Posterior cingulate gyrus (tissue), 11 donors: ENCODE results near the gene POLR1E.
"Not testable (repeated sequence)": the region's sequence is repeated elsewhere in the genome, so short reads cannot be mapped to it uniquely, and the experiment has no call there.

Experiments used
- DNase-seq, 10 donors: peaks; one replicate each; pipeline versions ENCODE4 v3.0.0 to v3.0.0-alpha.2; 2020 to 2021; ENCODE audit warnings: mixed read lengths in 3 of 10
- intact Hi-C: fragments of 100-400 bp; cut with DNase I; formaldehyde crosslinking; loops from one replicate; pipeline ENCODE4 v1.15.1; 2023

POLR1E gene

DNA sequence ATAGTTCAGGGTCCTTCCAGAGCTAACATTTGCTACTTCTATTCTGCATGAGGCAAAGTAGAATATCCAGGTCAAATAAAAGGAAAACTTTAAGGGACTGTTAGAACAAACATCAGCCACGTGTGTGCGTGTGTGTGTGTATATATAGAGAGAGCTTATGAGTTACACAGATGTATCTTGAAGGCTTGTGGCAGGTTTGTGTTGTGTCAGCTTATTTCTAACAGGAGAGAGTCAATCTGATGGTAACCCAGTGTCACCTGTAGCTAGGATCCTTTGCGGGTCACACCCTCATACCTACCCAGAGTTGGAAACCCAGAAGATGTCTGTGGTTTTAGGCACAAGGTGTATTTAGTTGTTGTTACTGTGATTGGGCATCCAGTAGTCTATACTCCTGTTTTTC is 12.7 kb downstream of the POLR1E start:
- DNase-seq = no peak
- intact Hi-C loops = no loop called here

DNA sequence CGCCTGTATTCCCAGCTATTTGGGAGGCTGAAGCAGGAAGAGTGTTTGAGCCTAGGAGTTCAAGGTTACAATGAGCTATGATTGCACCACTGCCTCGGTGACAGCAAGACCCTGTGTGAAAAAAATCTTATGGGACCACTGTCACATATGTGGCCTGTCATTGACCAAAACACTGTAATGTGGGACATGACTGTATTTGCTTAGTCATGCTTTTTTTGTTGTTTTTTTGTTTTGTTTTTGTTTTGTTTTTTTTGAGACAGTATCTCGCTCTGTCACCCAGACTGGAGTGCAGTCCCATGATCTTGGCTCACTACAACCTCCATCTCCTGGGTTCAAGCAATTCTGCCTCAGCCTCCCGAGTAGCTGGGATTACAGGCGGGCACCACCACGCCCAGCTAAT is 13.5 kb downstream of the POLR1E start:
- intact Hi-C loops = no loop called here
- no peak for DNase-seq

DNA sequence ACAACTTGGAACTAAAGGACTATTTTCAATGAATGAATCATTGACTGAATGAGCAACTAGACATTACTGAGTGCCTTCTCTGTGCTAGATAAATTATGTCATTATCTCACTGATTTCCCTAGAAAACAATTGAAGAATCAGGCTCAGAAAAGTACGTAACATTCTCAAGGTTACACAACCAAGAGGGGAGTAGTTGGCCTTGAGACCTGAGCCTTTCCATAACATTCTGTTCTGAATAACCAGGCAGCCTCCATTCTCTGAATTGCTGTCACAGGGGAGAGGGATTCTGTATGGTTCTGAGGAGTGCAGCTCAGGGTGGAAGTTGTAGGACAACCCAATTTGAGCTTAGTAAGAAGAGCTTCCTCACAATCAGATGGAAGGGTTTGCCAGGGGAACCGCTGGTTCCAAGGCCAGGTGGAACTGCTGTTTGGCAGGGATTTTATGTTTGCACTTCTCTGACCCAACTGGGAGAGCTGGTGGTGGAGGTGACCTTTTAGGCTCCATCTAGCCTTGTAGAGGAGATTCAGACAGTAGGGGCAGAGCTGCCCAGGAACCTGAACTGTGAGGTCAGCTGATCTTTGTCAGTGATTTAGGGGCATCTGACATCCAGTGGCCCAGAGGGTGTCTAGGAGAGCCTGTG is 16.3 kb downstream of the POLR1E start:
- no peak for DNase-seq
- intact Hi-C loops = no loop called here

DNA sequence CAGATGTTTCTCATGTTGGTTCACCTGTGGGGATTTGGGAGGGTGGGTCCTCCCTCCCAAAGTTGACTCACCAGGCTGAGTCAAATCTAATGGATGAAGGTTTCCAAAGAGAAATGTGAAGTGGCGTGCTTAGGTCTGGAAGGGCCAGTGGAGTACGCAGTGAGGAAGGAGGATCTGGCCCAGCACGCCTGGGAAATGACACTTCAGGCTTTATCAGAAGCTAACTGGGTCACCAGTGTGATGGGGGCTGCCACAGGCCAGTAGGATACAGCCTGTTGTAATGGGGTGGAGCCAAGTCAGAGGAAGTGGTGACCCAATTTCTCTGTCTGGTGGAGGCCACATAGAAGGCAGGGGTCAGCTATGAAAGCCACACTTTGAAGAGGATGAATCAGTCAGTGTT is 18.0 kb downstream of the POLR1E start:
- no peak for DNase-seq
- intact Hi-C loops = no loop called here

DNA sequence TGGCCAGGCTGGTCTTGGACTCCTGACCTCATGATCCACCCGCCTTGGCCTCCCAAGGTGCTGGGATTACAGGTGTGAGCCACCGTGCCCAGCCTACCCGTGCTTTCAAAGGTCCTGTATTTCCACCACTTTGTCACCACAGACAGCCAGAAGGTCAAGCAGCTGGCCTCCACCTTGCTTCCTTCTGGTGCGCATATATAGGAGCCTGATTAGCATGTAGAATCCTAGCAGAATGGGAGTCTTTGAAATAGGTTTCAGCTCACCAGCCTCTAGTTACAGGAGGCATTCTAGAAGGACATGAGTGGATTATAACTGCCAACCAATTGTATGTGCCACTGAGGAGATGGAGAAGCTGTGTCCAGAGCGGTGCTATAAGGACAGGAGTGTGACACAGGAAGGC is 18.9 kb downstream of the POLR1E start:
- DNase-seq = no peak
- intact Hi-C loops = no loop called here

DNA sequence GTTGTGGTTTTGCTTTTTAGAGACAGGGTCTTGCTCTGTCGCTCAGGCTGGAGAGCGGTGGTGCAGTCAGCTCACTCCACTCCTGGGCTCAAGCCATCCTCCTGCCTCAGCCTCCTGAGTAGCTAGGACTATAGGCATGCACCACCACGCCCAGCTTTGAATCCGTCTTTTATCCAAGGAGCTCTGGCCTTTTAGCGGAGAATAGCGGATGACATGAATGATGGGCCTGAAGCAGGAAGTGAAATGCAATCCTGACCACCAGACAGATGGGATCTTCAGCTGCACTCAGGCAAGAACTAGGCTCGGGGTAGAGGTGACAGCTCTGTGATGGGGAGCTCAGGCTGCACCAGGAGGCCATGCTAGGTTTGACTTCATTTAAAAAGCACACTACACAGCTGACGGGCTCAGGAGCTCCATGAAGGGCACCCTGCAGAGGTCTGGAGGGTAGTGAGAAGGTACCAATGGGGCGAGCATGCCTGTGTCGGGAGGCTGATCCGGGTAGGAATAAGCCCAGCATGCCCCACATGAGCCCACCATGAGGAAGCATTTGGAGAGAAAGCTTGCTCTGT is 21.9 kb downstream of the POLR1E start:
- DNase-seq = peak in 1 of 10 donors; percentile 26
- intact Hi-C loops = no loop called here

DNA sequence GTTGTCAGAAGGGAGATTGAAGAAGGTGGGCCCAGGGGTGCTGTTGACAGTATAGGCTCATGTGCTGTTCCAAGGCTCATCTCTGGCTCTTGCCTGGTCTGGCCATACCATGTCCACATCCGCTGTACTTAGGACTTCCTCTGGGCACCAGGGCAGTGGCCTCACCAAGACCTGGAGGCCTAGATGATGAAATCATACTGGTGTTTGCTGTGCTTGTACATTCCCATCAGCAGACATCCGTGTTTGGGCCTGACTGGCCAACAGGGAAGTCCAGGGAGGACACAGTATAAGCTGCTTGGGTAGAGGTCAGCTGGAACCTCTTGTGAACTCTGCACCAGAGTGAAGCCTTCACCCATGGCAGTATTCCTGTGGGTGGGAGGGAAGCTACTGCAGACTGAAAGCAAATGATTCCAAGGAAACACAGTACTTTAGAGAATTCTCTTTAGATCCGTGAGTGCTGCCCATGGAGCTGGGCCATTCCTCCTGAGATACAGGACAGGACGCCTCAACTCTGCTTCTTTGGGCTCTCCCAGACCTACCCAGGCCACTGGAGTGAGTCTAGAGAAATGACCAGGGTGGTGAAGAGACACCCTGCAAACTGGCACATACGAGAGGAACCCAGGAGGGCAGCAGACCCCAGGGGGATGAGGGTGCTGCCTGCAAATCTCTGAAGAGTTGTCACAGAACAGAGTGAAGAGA is 22.5 kb downstream of the POLR1E start:
- peak in 1 of 10 donors; percentile 58 for DNase-seq
- intact Hi-C loops = no loop called here

DNA sequence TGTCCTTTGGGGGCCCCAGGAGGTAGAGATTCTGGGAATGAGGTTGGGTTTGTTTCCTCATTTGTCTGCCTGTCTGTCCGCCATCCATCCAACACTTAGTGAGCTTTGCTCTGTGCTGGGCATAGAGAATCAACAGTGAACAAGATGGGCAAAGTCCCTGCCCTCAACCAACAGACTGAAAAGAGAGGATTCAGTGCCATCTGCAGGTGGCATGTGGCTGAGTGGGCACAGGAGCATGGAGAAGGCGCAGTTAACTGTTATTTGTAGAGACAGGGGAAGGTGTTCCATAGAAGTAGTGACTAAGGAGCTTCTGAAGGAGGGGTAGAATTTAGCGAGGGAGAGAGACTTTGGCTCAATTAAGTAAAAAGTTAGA is 23.1 kb downstream of the POLR1E start:
- intact Hi-C loops = no loop called here
- peak in 1 of 10 donors; percentile 20 for DNase-seq

DNA sequence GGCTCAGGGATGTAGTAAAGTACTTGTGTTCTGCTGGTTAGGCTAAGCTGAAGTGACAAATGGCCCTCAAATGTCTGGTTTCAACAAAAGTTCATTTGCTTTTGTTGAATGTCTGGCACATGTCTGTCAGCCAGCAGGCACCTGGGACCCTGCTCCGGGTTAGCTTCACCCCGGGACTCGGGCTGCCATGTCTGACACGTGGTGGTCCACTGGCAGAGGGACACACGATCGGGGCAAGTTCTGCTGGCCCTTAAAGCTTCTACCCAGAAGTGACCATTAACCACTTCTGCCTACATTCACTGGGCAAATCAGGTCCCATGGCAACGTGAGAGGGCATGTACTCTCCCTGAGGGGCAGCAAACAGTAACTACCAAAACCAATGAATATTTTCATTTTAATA is 23.8 kb downstream of the POLR1E start:
- DNase-seq = peak in 1 of 10 donors; percentile 77
- intact Hi-C loops = no loop called here

DNA sequence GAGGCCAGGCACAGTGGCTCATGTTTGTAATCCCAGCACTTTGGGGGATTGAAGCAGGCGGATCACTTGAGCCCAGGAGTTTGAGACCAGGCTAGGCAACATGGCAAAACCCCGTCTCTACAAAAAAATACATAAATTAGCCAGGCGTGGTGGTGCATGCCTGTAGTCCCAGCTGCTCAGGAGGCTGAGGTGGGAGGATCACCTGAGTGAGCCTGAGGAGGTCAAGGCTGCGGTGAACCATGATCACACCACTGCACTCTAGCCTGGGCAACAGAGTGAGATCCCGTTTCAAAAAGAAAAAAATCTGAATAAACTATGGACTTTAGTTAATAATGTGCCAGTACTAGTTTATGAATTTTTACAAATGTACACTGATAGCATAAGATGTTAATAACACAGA is 24.3 kb downstream of the POLR1E start:
- intact Hi-C loops = not testable (repeated sequence)

DNA sequence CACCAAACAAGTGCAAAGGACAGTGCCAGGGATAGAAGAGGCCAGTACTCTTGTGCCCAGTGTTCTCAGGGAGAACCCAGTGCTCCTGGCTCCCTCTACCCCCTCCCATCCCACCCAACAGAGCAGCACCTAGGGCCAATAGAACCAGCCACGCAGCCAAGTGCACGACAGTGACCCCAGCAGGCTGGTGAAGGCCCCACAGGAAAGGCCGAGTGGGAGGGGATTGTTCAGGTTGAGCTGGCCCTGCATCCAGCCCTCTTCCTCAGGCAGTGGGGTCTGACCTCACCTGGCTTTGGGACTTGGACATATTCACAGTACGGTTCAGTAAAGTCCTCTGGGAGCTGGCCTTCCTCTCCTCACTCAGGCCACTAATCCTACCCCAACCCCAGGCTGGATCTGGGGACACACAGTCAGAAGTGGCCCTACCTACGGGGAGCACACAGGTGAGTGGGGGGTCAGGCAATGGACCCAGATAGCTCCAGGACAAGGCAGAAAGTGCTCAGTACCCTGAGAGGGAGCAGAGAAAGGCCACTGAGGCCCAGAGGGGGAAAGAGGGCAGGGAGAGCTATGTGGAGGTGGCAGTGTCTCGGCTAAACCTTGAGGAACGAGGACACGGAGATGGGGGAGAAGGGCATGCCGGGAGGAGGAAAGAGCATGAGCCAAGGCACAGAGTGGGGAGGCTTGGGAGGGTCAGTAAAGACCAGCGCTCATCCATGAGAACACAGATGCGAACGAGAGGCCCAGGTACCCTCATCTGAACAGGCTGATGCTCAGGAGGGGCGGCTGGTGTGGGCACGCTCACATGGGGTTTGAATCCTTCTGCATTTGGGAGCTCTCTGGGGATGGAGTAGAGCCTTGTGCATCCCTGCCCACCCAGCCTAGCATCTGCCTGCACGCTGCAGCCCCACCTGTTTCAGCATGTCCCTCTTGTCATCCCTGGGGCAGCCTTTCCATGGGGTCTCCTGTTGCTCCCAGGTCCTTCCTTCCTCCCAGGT is 25.6 kb downstream of the POLR1E start:
- DNase-seq = peak in 1 of 10 donors; percentile 36

More for the DNA sequence above, 24.3 kb downstream of the POLR1E start:
- DNase-seq = not testable (repeated sequence)

DNA sequence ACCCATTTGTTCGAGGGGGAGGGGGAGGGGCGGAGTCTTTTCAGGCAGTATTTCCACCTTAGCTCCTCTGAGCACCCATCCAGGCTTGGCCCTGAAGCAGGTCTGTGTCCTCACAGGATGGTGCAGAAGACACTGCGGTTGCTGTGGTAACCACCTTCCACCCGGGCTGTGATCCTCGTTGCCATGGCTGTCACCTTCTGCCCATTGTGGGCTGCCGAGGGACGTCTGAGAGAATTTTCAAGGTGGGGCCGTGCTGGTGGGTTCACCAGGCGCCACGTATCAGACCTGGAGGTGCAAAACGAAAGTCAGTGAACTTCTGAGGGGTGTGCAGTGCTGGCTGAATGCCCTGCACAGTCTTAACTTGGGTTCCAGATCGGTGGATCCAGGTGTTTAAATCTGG is 26.7 kb downstream of the POLR1E start:
- DNase-seq = peak in 1 of 10 donors; percentile 57
- intact Hi-C loops = no loop called here

More for the DNA sequence above, 25.6 kb downstream of the POLR1E start:
- intact Hi-C loops = no loop called here

DNA sequence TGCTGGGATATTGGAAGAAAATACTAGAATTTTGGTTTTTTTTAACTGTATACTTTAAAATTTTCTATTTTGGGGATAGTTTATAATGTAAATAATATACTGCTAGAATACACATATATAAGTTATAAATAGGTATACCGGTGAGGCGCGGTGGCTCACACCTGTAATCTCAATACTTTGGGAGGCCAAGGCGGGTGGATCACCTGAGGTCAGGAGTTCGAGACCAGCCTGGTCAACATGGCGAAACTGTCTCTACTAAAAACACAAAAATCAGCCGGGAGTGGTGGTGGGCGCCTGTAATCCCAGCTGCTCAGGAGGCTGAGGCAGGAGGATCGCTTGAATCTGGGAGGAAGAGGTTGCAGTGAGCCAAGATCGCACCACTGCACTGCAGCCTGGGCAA is 28.7 kb downstream of the POLR1E start:
- DNase-seq = peak in 1 of 10 donors; percentile 60
- intact Hi-C loops = not testable (repeated sequence)

DNA sequence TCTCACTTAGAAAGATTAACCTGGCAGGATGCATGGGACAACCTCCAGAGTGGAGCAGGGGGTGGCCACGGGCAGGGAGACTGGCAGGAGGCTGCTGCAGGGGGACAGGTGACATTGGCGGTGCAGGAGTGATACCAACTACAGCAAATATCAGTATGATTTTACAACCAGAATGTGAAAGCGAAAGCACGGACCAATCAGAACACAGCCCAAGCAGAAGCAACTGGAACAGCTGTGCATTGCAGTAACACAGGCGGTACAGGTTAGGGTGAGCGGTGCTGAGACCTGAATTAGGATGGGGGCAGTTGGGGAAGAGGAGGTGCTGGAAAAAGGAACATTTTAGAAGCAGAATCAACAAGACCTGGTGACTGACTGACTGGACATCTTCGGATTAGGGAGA is 29.3 kb downstream of the POLR1E start:
- DNase-seq = no peak
- intact Hi-C loops = no loop called here

DNA sequence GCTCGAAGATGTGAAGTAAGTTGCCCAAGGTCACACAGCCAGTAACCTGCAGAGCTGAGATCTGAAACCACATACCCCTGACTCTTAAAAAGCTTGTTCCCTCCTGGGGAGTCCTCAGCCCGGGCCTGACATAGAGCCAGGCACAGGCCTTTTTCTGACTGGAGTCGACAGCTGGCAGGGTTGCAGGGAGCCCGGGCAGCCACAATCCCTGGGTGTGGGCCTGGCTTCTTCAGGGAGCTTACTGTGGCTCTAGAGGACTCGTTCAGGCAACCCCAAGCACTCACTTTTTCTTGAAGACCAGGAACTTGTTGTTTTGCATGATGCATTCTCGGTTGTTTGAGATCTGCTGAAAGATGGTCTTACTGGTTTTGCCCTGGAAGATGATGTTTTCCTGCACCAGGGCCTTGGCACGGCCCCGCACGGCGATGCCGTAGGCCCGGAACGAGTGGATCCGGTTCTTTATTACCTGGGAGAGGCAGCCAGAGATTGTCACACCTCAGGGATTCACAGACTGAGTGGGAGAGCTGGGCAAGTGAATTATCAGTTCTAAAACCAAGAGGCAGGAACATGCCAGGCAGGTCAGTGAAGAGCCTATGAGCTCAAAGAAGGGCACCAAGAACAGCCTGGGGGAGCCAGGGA is 30.0 kb downstream of the POLR1E start:
- intact Hi-C loops = no loop called here
- DNase-seq = peak in 1 of 10 donors; percentile 54

DNA sequence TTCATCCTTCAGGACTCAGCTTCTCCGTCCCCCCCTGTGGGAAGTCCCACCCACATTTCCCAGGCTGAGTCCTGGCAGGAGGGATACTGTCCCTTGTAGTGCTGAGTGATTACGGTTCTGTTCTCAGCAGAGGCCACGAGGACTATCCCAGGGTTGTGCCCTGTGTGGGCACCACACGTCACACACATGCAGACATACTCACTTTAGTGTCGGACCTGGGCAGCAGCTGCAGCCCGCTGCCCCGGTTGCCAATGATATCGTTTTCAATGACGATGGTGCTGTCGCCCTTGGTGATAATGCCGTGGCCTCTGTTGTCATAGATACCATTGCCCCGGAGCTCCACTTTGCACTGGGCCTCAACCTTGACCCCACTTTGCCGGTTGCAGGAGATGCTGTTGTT is 32.2 kb downstream of the POLR1E start:
- intact Hi-C loops = no loop called here
- peak in 1 of 10 donors; percentile 56 for DNase-seq

DNA sequence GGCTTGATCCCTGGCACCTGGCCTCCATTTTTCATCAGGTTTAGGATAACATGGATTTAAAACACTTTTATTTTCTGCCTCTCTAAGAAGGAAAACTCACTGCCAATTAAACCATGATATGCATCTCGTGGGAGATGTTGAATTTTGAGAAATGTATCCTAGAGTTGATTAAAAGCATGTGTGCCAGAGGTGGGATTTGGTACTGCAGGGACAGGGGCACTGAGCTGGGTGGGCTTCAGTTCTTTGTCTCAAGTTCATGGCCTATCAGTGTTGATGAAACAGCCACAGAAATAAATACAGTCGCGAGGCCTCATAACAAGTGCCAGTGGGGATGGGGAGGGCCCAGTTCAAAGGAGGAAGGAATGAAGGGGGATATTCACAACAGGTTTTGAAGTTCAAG is 34.9 kb downstream of the POLR1E start:
- no peak for DNase-seq
- intact Hi-C loops = no loop called here

DNA sequence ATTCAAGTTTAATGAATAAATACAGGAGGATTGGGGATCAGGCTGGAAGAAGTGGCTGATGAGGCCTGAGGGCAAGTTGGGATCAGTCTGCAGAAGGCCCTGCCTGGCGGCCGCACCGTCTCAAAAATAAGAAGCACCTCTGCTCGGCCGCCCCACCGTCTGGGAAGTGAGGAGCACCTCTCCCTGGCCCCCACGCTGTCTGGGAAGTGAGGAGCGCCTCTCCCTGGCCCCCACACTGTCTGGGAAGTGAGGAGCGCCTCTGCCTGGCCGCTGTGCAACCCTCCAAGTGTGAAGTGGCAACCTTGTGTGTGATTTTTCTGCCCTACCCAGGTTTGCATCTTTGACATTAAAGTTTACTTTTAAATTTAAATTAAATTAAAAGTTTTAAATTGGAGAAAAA is 35.4 kb downstream of the POLR1E start:
- intact Hi-C loops = no loop called here
- no peak for DNase-seq

DNA sequence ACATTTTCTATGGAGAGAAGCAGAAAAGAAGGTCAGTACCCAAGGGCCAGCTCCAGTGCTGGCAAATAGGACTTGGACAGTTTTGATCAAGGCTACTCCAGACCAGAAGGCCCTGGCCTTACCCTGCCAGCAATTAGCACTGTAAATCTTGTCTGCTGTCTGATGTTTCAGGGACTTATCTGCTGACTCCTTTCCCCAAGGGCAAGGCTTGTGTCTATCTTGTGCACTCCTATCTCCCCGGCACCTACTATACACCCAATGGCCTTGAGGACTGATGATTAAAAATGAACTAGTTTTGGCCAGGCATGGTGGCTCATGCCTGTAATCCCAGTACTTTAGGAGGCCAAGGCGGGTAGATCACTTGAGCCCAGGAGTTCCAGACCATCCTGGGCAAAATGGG is 37.2 kb downstream of the POLR1E start:
- intact Hi-C loops = no loop called here

DNA sequence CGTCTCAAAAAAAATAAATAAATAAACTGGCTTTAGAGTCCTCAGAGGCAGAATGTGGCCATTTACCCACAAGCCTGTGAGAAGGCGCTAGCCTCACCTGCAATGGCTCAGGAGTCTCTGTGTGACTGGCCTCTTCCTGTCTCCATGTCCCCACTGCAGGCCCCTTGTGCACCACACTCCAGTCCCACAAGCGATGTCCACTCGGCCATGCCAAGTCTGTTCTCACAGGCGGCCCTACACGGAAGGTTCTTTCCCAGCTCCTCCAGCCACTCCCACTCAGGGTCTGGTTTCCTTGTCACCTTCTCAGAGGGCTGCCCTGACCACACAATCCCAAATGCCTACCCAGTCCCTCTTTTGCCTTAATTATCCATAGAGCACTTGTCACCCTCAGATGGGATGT is 38.2 kb downstream of the POLR1E start:
- intact Hi-C loops = no loop called here
- no peak for DNase-seq

More for the DNA sequence above, 37.2 kb downstream of the POLR1E start:
- DNase-seq = no peak
